GM12892 (cell line): ENCODE measurements around the gene NUBP1.
"Not testable (repeated sequence)": the region's sequence is repeated elsewhere in the genome, so short reads cannot be mapped to it uniquely, and the experiment has no call there.

ENCODE experiments used
- DNase-seq: peaks from one replicate; pipeline ENCODE4 v3.0.0; 2011; ENCODE audit not compliant: insufficient read length
- FAIRE-seq: peaks from 2 replicates; lab custom pipeline; 2011; peaks lifted over from hg19 to GRCh38; lab: Jason Lieb, UNC
- POLR2A ChIP-seq: IDR thresholded peaks from 2 replicates; pipeline ENCODE4 v1.6.1; 2011; ENCODE audit warnings: low read depth, low read length, control low read depth
- POLR2AphosphoS5 ChIP-seq: IDR thresholded peaks from 2 replicates; pipeline ENCODE4 v1.6.1; 2011; ENCODE audit warnings: low read depth, low read length, control low read depth
- TAF1 ChIP-seq: IDR thresholded peaks from 2 replicates; pipeline ENCODE4 v1.6.1; 2011; ENCODE audit warnings: low read depth, mild to moderate bottlenecking, control low read depth, low read length, borderline replicate concordance

Gene NUBP1

DNA sequence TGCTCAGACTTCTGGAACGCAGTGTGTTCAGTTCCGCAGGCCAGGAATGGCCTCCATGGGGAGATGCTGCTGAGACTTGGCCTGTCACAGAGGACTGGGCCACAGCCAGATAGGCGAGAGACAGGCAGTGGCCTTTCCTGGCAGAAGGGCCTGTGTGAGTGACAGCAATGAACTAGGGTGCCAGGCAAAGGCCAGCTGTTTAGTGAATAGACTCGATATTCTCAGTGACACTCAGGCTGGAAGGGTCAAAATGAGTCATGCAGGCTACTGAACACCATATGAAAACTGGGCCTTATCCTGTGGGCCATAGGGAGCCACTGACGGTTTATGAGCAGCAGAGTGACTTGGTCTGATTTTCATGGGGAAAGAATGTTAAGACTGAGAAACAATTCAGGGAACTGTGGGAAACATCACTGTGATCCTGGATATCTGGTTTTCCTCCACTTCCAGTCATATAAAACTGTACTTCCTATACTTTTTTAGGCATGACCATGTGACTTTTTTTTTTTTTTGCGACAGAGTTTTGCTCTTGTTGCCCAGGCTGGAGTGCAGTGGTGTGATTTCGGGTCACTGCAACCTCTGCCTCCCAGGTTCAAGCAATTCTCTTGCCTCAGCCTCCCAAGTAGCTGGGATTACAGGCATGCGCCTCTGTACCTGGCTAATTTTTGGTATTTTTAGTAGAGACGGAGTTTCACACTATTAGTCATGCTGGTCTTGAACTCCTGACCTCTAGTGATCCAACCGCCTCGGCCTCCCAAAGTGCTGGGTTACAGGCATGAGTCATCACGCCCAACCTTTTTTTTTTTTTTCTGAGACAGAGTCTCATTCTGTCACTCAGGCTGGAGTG is 5.2 kb upstream of the NUBP1 start:
- peak; percentile 47 for DNase-seq

DNA sequence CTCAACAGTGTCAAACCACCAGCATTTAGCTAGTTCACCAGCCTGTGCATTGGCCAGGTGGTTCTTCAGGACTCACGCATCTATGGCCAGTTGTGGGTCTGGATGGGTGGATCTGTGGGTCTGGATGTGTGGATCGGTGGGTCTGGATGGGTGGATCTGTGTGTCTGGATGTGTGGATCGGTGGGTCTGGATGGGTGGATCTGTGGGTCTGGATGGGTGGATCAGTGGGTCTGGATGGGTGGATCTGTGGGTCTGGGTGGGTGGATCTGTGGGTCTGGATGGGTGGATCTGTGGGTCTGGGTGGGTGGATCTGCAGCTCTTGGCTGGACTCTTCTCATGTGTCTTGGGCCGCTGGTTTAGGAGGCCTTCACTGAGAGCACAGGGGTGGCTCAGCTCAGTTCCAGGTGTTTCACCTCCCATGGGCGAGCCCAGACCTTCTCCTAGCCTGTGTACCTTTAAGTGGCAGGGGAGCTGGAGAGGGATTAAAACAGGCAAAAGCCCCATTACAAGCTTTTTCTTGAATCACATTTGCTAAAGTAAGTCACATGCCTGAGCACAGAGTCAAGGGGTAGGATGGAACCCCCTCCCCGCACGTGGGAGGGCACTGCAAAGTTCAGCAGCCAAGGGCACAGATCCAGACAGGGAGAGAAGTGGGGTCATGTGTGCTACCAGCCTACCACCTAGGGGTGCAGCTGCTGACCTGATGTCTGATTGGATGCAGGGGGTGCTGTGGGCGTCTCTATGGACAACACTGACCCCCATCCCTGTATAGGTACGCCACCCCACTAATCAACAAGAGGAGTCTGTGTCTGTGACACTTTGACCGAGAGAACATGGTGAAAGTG is 3.4 kb upstream of the NUBP1 start:
- FAIRE-seq, result peak; percentile 17
- no peak for DNase-seq

More for the DNA sequence above, 5.2 kb upstream of the NUBP1 start:
- TF ChIP-seq POLR2A, result peak; percentile 67
- no peak for TF ChIP-seq TAF1
- FAIRE-seq, result peak; percentile 84

DNA sequence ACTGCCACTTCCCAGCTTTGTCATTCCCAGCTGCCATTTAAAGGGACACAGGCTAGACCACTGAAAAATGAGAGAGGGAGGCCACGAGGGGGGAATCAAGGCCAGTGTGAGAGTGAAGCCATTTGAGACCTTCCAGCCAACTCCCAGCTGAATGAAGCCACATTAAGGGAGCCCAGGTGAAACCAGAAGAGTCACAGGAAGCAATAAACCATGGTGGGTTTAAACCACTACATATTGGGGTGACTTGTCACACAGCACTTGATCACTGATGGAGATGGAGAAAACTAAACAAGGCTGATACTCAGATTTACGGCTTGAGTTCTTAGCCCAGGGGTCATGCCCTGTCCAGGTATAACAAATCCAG is 2.8 kb upstream of the NUBP1 start:
- no peak for FAIRE-seq
- DNase-seq, result no peak
- TF ChIP-seq TAF1 (no peak), POLR2AphosphoS5 (no peak)

More for the DNA sequence above, 3.4 kb upstream of the NUBP1 start:
- TF ChIP-seq POLR2A (no peak), POLR2AphosphoS5 (no peak)

DNA sequence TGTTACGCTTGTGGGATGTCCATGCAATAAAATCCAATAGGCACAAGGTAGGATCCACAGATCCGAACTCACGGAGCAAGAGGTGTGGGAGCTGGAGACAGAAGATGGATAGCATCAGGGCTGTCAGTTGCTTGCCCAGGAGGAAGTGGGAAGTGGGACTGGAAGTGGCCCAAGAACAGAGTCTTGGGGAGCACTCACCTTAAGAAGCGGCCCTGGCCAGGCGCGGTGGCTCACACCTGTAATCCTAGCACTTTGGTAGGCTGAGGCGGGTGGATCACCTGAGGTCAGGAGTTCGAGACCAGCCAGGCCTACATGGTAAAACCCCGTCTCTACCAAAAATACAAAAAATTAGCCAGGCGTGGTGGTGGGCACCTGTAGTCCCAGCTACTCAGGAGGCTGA is 2.4 kb upstream of the NUBP1 start:
- not testable (repeated sequence) for FAIRE-seq, DNase-seq

DNA sequence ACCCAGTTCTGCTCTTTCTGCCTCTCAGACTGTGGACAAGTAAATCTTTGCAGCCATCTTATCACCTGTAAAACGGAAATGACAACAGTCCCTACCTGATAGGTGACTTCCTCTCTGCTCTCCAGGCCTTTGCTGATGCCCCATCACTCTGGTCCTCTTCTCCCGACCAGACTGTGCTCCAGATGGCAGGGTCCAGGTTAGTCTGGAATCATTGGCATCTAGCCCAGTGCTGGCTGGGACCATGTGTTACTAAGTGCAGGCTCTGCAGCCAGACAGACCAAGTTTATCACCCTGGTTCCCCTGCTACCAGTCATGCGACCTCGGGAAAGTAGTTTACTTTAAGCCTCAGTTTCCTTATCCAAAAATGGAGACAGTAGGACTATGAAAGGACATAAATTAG is 1.8 kb upstream of the NUBP1 start:
- TF ChIP-seq POLR2A (no peak), TAF1 (no peak), POLR2AphosphoS5 (no peak)
- no peak for FAIRE-seq
- DNase-seq, result no peak

DNA sequence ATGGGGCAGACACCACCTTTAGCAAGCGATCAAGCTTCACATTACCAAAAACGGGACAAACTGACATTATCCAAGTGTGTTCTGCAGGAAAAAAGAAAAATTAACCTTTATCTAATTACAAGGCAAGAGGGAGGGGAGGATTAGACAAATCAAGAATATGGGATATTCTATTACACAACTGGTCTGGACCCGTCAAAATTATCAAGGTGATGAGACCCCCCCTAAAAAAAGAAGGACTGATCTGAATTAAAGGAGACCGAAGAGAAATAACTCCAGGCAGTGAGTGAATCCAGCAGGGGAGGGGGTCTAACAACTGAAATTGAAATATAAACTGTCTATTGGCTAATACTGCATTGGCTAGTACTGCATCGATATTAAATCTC is 424 bp upstream of the NUBP1 start:
- no peak for DNase-seq

DNA sequence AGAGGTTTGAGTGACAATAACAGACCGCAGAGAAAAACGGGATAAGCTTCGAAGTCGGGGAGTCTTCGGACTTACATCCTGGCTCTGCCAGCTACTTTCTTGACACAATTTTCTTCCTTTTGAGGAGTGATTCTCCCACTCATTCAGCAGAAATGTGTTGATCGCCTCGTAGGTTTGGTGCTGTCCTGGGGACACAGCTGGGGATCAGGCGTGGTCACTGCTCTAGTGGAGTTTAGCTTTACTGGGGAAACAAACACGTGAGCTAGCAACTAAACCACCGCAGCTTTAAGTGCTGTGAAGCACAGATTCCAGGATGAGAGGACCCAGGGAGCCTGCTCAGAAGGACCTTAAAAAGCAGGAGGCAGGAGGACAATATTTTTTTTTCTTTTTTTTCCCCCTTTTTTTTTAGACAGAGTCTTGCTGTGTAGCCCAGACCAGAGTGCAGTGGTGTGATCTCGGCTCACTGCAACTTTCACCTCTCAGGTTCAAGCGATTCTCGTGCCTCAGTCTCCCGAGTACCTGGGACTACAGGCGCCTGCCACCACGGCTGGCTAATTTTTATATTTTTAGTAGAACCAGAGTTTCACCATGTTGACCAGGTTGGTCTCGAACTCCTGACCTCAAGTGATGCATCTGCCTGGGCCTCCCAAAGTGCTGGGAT is 858 bp downstream of the NUBP1 start:
- TF ChIP-seq POLR2AphosphoS5 (no peak), POLR2A (no peak), TAF1 (no peak)
- DNase-seq, result no peak
- FAIRE-seq, result no peak

More for the DNA sequence above, 424 bp upstream of the NUBP1 start:
- no peak for TF ChIP-seq POLR2AphosphoS5
- no peak for TF ChIP-seq POLR2A
- TF ChIP-seq TAF1, result no peak
- FAIRE-seq, result no peak

DNA sequence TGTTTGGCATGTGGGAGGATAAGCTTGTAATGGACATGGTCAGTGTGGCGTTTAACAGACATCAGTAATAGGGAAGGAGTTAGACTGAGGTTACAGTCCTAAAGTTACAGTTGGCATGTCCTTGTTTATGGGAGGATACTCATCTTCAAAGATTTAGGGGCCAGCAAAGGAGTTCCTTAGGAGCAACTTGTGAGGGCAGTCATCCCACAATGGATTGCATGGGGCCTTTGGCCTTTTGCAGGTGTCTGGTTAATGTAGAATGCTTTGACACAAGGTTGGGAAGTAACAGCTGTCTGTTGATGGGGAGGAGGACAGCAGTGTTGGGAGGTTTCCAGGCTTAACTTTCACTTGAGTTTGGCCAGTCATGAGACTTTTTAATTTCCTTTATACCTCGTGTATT is 2.2 kb downstream of the NUBP1 start:
- TF ChIP-seq POLR2AphosphoS5, result no peak
- no peak for TF ChIP-seq TAF1
- TF ChIP-seq POLR2A, result no peak
- FAIRE-seq (no peak), DNase-seq (no peak)

DNA sequence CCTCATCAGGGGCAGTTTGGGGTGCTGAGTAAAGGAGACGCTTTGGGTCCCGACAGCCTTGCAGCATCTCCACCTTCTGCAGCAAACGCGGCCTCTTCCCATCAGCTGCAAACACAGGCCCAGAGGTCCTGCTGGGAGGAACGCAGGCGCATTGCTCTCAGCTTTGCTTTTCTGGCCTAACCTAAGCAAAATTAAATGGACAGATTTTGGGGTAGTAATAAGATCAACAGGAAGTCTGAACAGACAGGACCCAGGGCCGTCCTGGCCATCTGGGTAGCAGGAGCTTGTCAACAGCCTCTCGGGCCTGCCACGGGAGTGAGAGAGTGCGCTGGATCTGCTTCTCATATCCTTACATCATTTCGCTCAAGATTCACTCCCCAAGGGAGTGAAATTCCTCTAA is 7.2 kb downstream of the NUBP1 start:
- TF ChIP-seq TAF1, result no peak
- TF ChIP-seq POLR2AphosphoS5, result no peak
- TF ChIP-seq POLR2A, result no peak
- FAIRE-seq (no peak), DNase-seq (no peak)

DNA sequence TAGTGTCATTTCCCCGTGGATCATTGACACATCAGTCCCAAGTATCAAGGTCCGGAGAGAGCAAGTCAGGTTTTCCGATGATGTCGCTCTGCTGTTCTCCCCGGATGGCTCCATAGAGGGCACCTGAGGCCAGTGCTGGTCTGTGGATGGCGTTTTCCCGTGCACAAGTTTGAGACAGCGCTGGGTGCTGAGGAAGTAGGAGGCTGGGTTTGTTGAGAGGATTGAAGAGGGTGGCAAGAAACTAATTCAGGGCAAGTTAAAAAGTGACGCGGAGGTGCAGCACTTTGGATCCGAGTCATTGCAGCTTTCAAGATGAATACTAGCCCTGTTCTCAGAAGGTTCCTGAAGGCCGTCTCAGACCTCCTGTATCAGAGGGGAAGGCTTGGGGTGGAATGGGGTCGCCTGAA is 7.7 kb downstream of the NUBP1 start:
- 0 out of 2 replicates have a peak, but pooled peaks have one; percentile 3 for TF ChIP-seq POLR2A
- TF ChIP-seq TAF1, result no peak
- TF ChIP-seq POLR2AphosphoS5, result no peak
- FAIRE-seq (peak; percentile 65), DNase-seq (no peak)

DNA sequence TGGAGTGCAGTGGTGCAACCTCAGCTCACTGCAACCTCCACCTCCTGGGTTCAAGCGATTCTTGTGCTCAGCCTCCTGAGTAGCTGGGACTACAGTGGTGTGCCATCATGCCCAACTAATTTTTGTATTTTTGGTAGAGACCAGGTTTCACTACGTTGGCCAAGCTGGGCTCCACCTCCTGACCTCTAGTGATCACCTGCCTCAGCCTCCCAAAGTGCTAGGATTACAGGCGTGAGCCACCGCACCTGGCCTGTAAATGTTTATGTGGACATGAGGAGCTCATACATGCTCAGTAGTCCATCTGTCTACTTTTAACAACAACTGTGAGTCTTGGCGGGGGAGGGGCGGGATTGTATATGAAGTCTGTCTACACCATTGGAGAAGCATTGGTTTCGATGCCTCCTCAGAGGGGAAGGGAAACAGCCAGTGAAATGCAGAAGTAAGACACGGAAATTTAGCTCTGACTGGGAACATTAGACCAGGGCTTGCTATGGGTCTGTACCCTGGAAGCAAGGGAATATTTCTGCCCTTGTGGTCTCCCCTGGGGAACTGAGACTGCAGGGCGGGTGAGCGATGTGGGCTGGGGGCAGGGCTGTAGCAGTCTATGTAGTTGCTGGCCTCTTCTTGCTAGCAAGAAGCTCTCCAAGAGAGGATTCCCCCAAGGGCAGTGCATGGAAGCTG is 9.3 kb downstream of the NUBP1 start:
- DNase-seq, result no peak
- peak; percentile 75 for FAIRE-seq
- TF ChIP-seq POLR2A (no peak), TAF1 (no peak), POLR2AphosphoS5 (no peak)
